ENCODE results near the gene ASTN1.

Gene ASTN1

GRCh38 chr1:176894450-176894849, 270.1 kb downstream of the ASTN1 start:
- TF ChIP-seq CTCF (IDR thresholded peaks at IDR 0.05; ENCODE audit: insufficient read depth, low read depth, low read length, missing control alignments): no peak
- DNase-seq (ENCODE audit: low read depth): no peak
- no peak overlapping the region for H3K4me3 ChIP-seq (ENCODE audit: low read length)

GRCh38 chr1:176893625-176894352, 270.7 kb downstream of the ASTN1 start:
- no peak for TF ChIP-seq CTCF (IDR thresholded peaks at IDR 0.05; ENCODE audit: insufficient read depth, low read depth, low read length, missing control alignments)
- DNase-seq (ENCODE audit: low read depth): no peak
- no peak overlapping the region for H3K4me3 ChIP-seq (ENCODE audit: low read length)

GRCh38 chr1:176888471-176889032, 276.0 kb downstream of the ASTN1 start:
- no peak overlapping the region for H3K4me3 ChIP-seq (ENCODE audit: low read length)
- DNase-seq (ENCODE audit: low read depth): no peak
- TF ChIP-seq CTCF (IDR thresholded peaks at IDR 0.05; ENCODE audit: insufficient read depth, low read depth, low read length, missing control alignments): no peak

- TF ChIP-seq CTCF (IDR thresholded peaks at IDR 0.05; ENCODE audit: insufficient read depth, low read depth, low read length, missing control alignments): no peak
- no peak for DNase-seq (ENCODE audit: low read depth)
- H3K4me3 ChIP-seq (ENCODE audit: low read length): no peak overlapping the region
Measured at GRCh38 chr1:176885751-176886150, 278.8 kb downstream of the ASTN1 start.

- TF ChIP-seq CTCF (IDR thresholded peaks at IDR 0.05; ENCODE audit: insufficient read depth, low read depth, low read length, missing control alignments): no peak
- no peak overlapping the region for H3K4me3 ChIP-seq (ENCODE audit: low read length)
- no peak for DNase-seq (ENCODE audit: low read depth)
Measured at GRCh38 chr1:176885341-176885740, 279.2 kb downstream of the ASTN1 start.

GRCh38 chr1:176884911-176885310, 279.6 kb downstream of the ASTN1 start:
- DNase-seq (ENCODE audit: low read depth): no peak
- no peak overlapping the region for H3K4me3 ChIP-seq (ENCODE audit: low read length)
- no peak for TF ChIP-seq CTCF (IDR thresholded peaks at IDR 0.05; ENCODE audit: insufficient read depth, low read depth, low read length, missing control alignments)

GRCh38 chr1:176884286-176884685, 280.2 kb downstream of the ASTN1 start:
- H3K4me3 ChIP-seq (ENCODE audit: low read length): no peak overlapping the region
- peak; percentile 51 for DNase-seq (ENCODE audit: low read depth)
- no peak for TF ChIP-seq CTCF (IDR thresholded peaks at IDR 0.05; ENCODE audit: insufficient read depth, low read depth, low read length, missing control alignments)

Data from epithelial cell of esophagus (primary cell).